ENCODE data around the gene ETV1. TPM values are rescaled to one million over a fixed set of nuclear protein-coding genes. Genes with fewer than 3 reads are reported as not detected.

The ETV1 gene
- total RNA-seq, 1 donor from 2014 or later, result 4.2 TPM

DNA sequence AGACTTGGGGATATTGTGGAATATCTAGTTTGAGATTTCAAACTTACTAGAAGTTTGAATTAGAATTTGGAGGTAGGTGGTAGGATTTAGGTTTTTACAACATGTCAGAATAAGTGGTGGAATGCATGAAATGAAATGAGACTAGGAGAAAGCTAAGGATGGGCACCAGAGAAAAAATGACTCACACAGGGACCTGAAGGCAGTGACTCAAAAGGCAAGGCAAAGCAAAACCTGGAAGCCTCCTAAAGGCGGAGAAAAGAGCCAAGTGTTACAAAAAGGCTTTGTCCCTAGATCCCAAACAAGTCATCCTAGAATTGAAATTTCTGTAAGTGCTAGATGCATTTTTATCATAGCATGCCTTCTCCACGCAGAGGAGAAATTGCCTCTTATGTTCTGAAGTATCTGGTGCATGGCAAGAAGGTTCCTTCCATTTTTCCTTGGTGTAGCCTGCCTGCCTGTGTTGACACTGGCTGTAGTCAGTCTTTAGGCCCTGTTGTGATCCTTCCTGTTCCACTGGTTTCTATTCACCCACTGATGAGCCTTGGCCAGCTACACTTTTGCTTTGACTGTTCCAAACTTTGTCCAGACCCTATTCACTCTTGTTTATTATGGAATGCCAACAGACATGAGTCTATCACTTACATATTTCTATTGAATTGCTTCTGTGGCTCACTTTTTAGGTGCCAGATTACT, 109.3 kb downstream of the ETV1 start:
- no peaks in the 10 kb centered on the region for H3K4me1 ChIP-seq
- H3K4me3 ChIP-seq, result no peak overlapping the region
- no peak for DNase-seq (ENCODE audit: extremely low spot score in 2 of 2)
- intact Hi-C loops (cut with DNase I), result no loop called here
- H3K36me3 ChIP-seq, result no peaks in the 10 kb centered on the region
- H3K9me3 ChIP-seq, result no peaks in the 10 kb centered on the region
- no peak overlapping the region for H3K27ac ChIP-seq
- no peaks in the 10 kb centered on the region for H3K27me3 ChIP-seq
- no peak for TF ChIP-seq POLR2AphosphoS5 (IDR thresholded peaks at IDR 0.05; ENCODE audit: insufficient read depth in 1 of 2, low read depth in 1 of 2)
- no peak for TF ChIP-seq CTCF (IDR thresholded peaks at IDR 0.05)
- no peak for TF ChIP-seq POLR2A (IDR thresholded peaks at IDR 0.05)

DNA sequence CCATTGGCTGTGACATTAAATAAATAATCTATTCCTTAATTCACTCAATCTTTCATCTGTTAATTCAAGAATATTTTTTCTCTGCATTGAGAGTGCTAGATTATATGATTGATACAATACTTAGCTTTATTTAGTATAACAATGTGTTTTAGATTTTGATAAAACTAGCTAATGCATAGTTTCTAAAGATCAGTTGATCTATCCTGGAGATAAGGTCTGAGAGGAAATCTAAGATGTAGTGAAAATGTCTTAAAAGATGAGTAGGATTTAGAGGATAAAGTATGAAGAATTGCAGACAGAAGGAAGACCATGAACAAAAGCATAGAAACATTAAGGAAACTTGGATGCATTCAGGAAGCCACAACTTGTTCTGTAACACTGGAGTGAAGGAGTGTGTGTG, 110.3 kb downstream of the ETV1 start:
- no peak overlapping the region for H3K27ac ChIP-seq
- intact Hi-C loops (cut with DNase I), result no loop called here
- H3K27me3 ChIP-seq, result no peaks in the 10 kb centered on the region
- H3K4me1 ChIP-seq, result no peaks in the 10 kb centered on the region
- TF ChIP-seq POLR2AphosphoS5 (IDR thresholded peaks at IDR 0.05; ENCODE audit: insufficient read depth in 1 of 2, low read depth in 1 of 2) (no peak), POLR2A (IDR thresholded peaks at IDR 0.05) (no peak), CTCF (IDR thresholded peaks at IDR 0.05) (no peak)
- H3K9me3 ChIP-seq, result no peaks in the 10 kb centered on the region
- no peaks in the 10 kb centered on the region for H3K36me3 ChIP-seq
- no peak for DNase-seq (ENCODE audit: extremely low spot score in 2 of 2)
- no peak overlapping the region for H3K4me3 ChIP-seq

GRCh38 chr7:13878154-13878553, 111.3 kb downstream of the ETV1 start:
- no peak overlapping the region for H3K27ac ChIP-seq
- H3K36me3 ChIP-seq, result no peaks in the 10 kb centered on the region
- DNase-seq (ENCODE audit: extremely low spot score in 2 of 2), result no peak
- no peaks in the 10 kb centered on the region for H3K4me1 ChIP-seq
- no peaks in the 10 kb centered on the region for H3K27me3 ChIP-seq
- no peaks in the 10 kb centered on the region for H3K9me3 ChIP-seq
- no peak overlapping the region for H3K4me3 ChIP-seq
- no peak for TF ChIP-seq CTCF (IDR thresholded peaks at IDR 0.05)
- no peak for TF ChIP-seq POLR2A (IDR thresholded peaks at IDR 0.05)
- TF ChIP-seq POLR2AphosphoS5 (IDR thresholded peaks at IDR 0.05; ENCODE audit: insufficient read depth in 1 of 2, low read depth in 1 of 2), result no peak
- intact Hi-C loops (cut with DNase I), result no loop called here

DNA sequence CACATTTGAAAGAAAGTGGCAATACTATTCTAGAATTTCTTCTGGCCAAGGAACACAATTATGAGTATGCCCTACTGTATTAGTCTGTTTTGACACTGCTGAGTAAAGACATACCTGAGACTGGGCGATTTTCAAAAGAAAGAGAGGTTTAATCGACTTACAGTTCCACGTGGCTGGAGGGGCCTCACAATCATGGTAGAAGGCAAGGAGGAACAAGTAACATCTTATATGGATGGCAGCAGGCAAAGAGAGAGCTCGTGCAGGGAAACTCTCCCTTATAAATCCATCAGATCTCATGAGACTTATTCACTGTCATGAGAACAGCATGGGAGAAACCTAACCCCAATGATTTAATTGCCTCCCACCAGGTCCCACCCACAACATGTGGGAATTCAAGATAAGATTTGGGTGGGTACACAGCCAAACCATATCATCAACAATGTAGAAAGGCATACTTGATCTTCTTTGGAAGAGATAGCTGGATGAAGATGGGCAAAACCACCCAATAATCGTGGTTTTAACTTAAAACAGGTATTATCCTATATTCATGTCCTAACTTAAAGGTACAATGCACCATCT, 113.9 kb downstream of the ETV1 start:
- Histone ChIP-seq H3K4me1 (no peaks in the 10 kb centered on the region), H3K27me3 (no peaks in the 10 kb centered on the region), H3K36me3 (no peaks in the 10 kb centered on the region), H3K27ac (no peak overlapping the region), H3K4me3 (no peak overlapping the region), H3K9me3 (no peaks in the 10 kb centered on the region)
- intact Hi-C loops (cut with DNase I), result no loop called here
- TF ChIP-seq CTCF (IDR thresholded peaks at IDR 0.05), result no peak
- no peak for TF ChIP-seq POLR2AphosphoS5 (IDR thresholded peaks at IDR 0.05; ENCODE audit: insufficient read depth in 1 of 2, low read depth in 1 of 2)
- TF ChIP-seq POLR2A (IDR thresholded peaks at IDR 0.05), result no peak
- no peak for DNase-seq (ENCODE audit: extremely low spot score in 2 of 2)

GRCh38 chr7:13874783-13875182, 114.7 kb downstream of the ETV1 start:
- no peak overlapping the region for H3K27ac ChIP-seq
- no peaks in the 10 kb centered on the region for H3K4me1 ChIP-seq
- H3K4me3 ChIP-seq, result no peak overlapping the region
- intact Hi-C loops (cut with DNase I), result no loop called here
- DNase-seq (ENCODE audit: extremely low spot score in 2 of 2), result no peak
- TF ChIP-seq CTCF (IDR thresholded peaks at IDR 0.05), result no peak
- TF ChIP-seq POLR2AphosphoS5 (IDR thresholded peaks at IDR 0.05; ENCODE audit: insufficient read depth in 1 of 2, low read depth in 1 of 2), result no peak
- no peak for TF ChIP-seq POLR2A (IDR thresholded peaks at IDR 0.05)
- no peaks in the 10 kb centered on the region for H3K36me3 ChIP-seq
- H3K27me3 ChIP-seq, result no peaks in the 10 kb centered on the region
- H3K9me3 ChIP-seq, result no peaks in the 10 kb centered on the region
